Measurements from ENCODE around the gene TTC22. TPM values are rescaled to one million over a fixed set of nuclear protein-coding genes. Genes with fewer than 3 reads are reported as not detected.

TTC22 gene
- total RNA-seq, 1 donor from 2014 or later: not detected

- DNase-seq (ENCODE audit: extremely low read depth, low read depth, low spot score): no peak
Observed at GRCh38 chr1:54763816-54764132, 37.3 kb downstream of the TTC22 start.

DNA sequence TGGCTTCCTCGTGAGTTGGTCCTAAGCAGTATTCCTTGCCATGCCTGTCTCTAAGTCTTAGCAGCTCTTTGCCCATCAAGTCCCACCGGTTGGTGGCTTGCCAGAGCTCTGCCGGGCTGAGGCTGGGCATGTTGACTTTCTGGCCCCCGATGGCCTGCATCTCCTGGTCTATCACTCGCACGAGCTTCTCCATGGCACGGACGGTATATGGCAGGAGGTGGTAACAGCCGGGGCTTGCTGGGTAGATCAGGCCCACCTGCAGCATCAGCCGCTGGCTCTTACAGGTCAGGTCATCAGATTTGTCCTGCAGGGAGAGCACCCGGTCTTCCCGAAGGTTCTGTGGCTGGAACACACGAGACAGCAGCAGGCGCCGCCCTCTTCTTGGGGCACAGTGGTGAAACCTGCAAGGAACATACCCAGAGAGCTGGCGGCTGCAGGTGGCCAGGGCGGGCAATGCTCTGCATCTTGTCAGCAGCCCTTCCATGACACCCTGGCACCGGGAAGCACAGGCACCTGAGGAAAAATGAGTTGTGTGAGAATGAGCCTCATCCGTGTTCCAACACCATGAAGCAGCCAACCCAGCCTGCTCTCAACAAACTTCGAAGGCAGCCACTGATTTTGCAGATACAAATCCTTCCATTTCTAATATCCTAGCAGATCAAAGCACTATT, 42.3 kb downstream of the TTC22 start:
- no peak for DNase-seq (ENCODE audit: extremely low read depth, low read depth, low spot score)

DNA sequence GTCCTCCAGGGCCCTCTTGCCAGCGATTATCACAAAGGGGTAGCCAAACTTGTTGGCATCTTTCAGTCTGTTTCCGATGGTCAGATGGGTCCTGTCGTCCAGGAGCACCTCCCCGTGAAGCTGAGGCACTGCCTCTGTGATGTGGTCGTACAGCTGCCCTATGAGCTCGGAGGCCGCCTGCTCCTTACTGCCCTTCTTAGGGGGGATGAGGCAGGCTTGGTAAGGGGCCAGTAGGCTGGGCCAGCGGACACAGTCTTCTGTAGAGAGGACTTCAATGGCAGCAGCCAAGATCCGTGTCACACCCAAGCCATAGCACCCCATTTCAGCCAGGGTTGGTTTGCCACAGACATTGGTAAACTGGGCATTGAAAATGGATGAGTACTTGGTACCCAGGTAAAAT, 43.3 kb downstream of the TTC22 start:
- no peak for DNase-seq (ENCODE audit: extremely low read depth, low read depth, low spot score)

DNA sequence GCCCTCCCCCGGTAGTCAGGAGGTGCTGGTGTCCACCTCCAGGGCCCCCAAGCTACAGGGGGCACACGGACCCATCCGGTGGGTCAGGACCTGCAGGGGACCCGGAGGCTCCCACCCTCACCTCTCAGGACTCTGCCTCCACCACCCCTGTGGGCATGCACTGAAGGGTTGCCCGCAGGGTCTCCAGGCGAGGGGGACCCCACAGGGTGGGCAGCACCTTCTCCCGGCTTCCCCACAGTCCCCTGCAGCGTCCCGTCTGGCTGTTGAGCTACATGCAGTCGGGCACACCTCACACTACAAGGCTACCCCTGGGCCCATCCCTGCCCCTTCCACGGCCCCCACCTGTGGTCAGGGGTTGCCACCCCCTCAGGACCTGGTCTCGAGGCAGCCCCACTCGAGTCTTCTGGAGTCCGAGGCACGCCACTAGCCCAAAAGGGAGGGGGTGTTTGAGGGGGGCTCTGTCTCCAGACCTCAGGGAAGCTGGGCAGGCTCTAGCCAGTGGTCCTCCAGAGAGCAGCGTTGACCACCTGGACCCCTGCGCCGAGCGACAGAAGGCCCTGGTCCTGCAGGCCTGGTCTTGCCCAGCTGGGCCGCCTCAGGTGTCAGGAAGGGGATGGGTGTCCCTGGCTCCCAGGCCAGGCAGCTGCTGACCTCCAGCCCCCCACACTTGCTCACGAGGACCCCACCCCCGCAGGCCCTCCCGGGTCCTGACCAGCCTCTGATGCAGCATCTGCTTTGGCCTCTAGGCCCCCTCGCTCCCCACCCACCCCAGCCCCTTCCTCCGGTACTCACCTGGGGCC, 46.4 kb downstream of the TTC22 start:
- no peak for DNase-seq (ENCODE audit: extremely low read depth, low read depth, low spot score)

GRCh38 chr1:54754045-54754444, 47.1 kb downstream of the TTC22 start:
- DNase-seq (ENCODE audit: extremely low read depth, low read depth, low spot score): no peak

GRCh38 chr1:54751426-54751825, 49.7 kb downstream of the TTC22 start:
- no peak for DNase-seq (ENCODE audit: extremely low read depth, low read depth, low spot score)

DNA sequence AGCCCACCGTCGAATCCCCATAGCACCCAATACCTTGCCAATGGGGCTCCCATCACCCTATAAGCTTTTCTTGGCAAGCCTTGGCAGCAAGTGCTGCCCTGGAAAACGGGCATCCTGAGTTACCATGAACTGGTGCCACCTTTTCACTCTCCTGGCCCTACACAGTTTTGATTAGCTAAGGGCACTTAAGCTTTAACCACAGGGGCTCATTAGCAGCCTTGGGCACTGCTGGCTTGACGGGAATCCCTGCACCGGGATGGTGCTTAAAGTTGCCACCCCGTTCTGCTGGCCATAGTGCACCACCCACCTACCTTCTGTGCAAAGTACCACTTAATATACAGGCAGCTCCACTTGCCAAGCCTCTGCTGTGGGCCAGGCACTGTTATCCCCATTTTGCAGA, 50.5 kb downstream of the TTC22 start:
- DNase-seq (ENCODE audit: extremely low read depth, low read depth, low spot score): no peak

DNA sequence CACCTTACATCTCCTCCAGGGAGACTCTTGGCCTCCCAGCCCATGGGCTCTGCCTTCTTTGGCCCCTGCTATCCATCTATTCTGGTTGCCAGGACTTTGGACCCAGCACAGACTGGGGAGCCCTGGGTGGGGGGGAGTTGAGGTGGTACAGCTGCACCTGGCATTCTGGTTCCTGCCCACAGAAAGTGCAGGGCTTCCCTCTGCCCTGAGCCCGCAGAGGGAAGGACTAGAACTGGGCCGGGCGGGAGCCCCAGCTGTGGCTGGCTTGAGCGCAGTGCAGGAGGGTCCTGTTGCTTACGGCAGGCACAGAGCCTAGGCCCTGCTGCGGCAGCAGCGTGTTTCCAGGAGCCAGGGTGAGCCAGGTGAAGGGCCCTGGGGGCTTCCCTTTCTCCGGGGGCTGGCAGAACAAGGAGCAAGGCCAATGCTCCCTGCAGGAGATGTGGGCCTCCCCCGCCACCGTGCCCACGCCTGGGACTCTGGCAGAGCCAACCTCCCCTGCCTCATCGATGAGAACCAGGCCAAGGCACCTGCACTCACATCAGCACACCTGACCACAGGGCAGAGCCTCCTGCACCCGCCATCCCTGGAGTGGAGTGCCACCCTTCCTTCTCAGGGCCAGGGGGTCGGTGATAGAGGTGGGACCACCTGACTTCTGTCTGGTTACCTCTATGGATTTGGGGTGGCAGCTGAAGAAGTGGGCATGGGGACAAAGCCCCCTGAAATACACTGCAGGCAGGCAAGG, 52.9 kb downstream of the TTC22 start:
- DNase-seq (ENCODE audit: extremely low read depth, low read depth, low spot score): no peak

DNA sequence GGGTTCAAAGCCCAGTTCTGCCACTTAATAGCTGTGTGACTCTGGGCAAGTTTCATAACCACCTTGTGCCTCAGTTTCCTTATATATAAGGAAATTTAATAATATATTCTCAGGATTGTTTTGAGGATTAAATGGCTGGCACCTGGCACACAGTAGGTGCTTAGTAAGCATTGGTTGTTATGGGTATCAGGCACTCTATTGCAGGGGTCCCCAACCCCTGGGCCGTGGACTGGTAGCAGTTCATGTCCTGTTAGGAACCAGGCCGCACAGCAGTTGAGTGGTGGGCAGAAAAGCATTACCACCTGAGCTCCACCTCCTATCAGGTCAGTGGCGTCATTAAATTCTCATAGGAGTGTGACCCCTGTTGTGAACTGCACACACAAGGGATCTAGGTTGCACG, 55.3 kb downstream of the TTC22 start:
- DNase-seq (ENCODE audit: extremely low read depth, low read depth, low spot score): no peak

GRCh38 chr1:54745274-54745673, 55.8 kb downstream of the TTC22 start:
- DNase-seq (ENCODE audit: extremely low read depth, low read depth, low spot score): no peak

DNA sequence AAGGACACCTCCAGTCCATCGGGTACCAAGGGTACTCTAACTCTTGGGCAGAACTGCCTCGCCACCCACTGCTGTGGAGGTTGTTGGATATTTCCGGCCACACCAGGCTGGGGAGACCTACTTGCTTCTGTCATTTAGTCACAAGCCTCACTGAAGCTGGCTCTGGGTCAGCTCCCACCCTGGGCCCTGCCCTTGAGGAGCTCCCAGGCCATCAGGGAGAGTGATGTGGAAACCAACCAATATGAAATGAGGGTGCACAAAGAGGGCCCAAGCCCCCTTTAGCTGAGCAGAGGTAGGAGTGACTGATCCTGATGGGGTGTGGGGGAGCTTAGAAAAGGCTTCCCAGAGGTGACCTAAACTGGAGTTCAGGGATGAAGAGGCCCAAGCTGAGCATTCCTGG, 56.4 kb downstream of the TTC22 start:
- no peak for DNase-seq (ENCODE audit: extremely low read depth, low read depth, low spot score)

GRCh38 chr1:54743416-54744226, 57.5 kb downstream of the TTC22 start:
- DNase-seq (ENCODE audit: extremely low read depth, low read depth, low spot score): no peak

GRCh38 chr1:54742282-54742681, 58.8 kb downstream of the TTC22 start:
- DNase-seq (ENCODE audit: extremely low read depth, low read depth, low spot score): no peak

GRCh38 chr1:54741531-54741930, 59.6 kb downstream of the TTC22 start:
- DNase-seq (ENCODE audit: extremely low read depth, low read depth, low spot score): no peak

- no peak for DNase-seq (ENCODE audit: extremely low read depth, low read depth, low spot score)
Observed at GRCh38 chr1:54738244-54738643, 62.9 kb downstream of the TTC22 start.

DNA sequence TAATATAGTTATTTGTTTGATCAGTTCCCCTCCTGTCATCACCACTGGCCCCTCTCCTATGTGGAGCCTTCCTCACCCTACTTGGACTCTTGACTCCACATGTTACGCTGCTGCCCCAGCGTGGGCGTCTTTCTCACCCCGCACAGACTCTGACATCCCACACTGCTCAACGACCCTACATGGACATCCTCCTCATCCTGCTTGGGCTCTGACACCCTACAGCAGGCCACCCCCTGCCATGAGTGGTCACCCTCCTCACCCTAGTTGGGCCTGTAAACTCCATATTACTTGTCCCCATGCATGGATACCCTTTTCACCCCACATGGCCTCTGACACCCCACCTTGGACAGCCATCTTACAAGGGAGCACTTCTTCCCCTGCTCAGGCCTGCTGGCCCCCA, 64.4 kb downstream of the TTC22 start:
- DNase-seq (ENCODE audit: extremely low read depth, low read depth, low spot score): no peak

Other genes with a start within 250 kb of the TTC22 start
- gene FAM151A, start 177.8 kb downstream of the TTC22 start, total RNA-seq: not detected in 2 replicates
- gene MROH7, start 159.5 kb downstream of the TTC22 start, total RNA-seq: not detected in 2 replicates
- gene TTC4, start 85.5 kb downstream of the TTC22 start, total RNA-seq: 23.9 and 29.4 TPM in 2 replicates
- 3.6 and 4.9 TPM in 2 replicates for gene PARS2, start 36.8 kb downstream of the TTC22 start, total RNA-seq
- gene DHCR24, start 85.9 kb upstream of the TTC22 start, total RNA-seq: 84.4 and 96.8 TPM in 2 replicates
- gene TMEM61, start 179.3 kb upstream of the TTC22 start, total RNA-seq: not detected in 2 replicates
- gene BSND, start 197.6 kb upstream of the TTC22 start, total RNA-seq: not detected in 2 replicates
- 0.97 and 2.6 TPM in 2 replicates for gene PCSK9, start 238.2 kb upstream of the TTC22 start, total RNA-seq

All from glomerular endothelial cell (primary cell).